Liver (tissue), 9 donors: Measurements from ENCODE around the gene JAG1. TPM values are rescaled to one million over a fixed set of nuclear protein-coding genes. Genes with fewer than 3 reads are reported as not detected.

Source experiments
- DNase-seq: peaks from one replicate; pipeline ENCODE4 v3.0.0-alpha.2; 2017; ENCODE audit warnings: low spot score
- H3K27ac ChIP-seq, 2 donors: one replicate each; pipeline ENCODE4 v1.7.0; 2013; ENCODE audit warnings: inconsistent platforms in 2 of 2, low read length in 2 of 2, control low read depth in 1 of 2, low read depth in 1 of 2, mild to moderate bottlenecking in 1 of 2
- H3K27me3 ChIP-seq, 4 donors: one replicate each; pipeline versions ENCODE4 v1.6.1 to v1.7.0; 2013; ENCODE audit warnings: low read length in 3 of 4, inconsistent platforms in 1 of 4, mild to moderate bottlenecking in 1 of 4, moderate library complexity in 1 of 4; ENCODE audit not compliant: control insufficient read depth in 4 of 4, insufficient read depth in 4 of 4
- H3K36me3 ChIP-seq, 4 donors: one replicate each; pipeline versions ENCODE4 v1.6.1 to v1.7.0; 2013; ENCODE audit warnings: low read length in 3 of 4, mild to moderate bottlenecking in 3 of 4, low read depth in 1 of 4, moderate library complexity in 1 of 4; ENCODE audit not compliant: control insufficient read depth in 4 of 4, insufficient read depth in 3 of 4
- H3K4me1 ChIP-seq, 4 donors: one replicate each; pipeline versions ENCODE4 v1.6.1 to v1.7.0; 2013; ENCODE audit warnings: low read length in 3 of 4, mild to moderate bottlenecking in 3 of 4, moderate library complexity in 1 of 4; ENCODE audit not compliant: control insufficient read depth in 4 of 4, insufficient read depth in 4 of 4
- H3K4me3 ChIP-seq, 3 donors: one replicate each; pipeline versions ENCODE4 v1.6.1 to v1.7.0; 2013; ENCODE audit warnings: low read length in 3 of 3, control low read depth in 1 of 3, low read depth in 1 of 3, mild to moderate bottlenecking in 1 of 3
- H3K9ac ChIP-seq, 2 donors: one replicate each; pipeline ENCODE4 v1.7.0; 2013; ENCODE audit warnings: low read length in 2 of 2, mild to moderate bottlenecking in 2 of 2, moderate library complexity in 2 of 2, control low read depth in 1 of 2, low read depth in 1 of 2
- H3K9me3 ChIP-seq, 4 donors: one replicate each; pipeline versions ENCODE4 v1.6.1 to v1.7.0; 2013; ENCODE audit warnings: low read length in 3 of 4; ENCODE audit not compliant: control insufficient read depth in 4 of 4
- CTCF ChIP-seq: fragments of 150-350 bp; IDR thresholded peaks from 2 replicates; pipeline ENCODE4 v1.5.1; 2017; ENCODE audit warnings: improper control_type of control experiment, low read depth, low read length; ENCODE audit not compliant: missing input control
- EGR1 ChIP-seq, 2 donors: IDR thresholded peaks; 2 replicates each; pipeline ENCODE4 v1.6.1; 2016 to 2018; ENCODE audit warnings: antibody characterized with exemption in 2 of 2, low read depth in 2 of 2
- FOXA1 ChIP-seq: IDR thresholded peaks from 2 replicates; pipeline ENCODE4 v1.6.1; 2016; ENCODE audit warnings: antibody characterized with exemption
- FOXA2 ChIP-seq: IDR thresholded peaks from 2 replicates; pipeline ENCODE4 v1.6.1; 2016; ENCODE audit warnings: antibody characterized with exemption
- GABPA ChIP-seq, 2 donors: IDR thresholded peaks in 1 of 2; conservative IDR thresholded peaks in 1 of 2; 2 replicates each; pipeline ENCODE4 v1.6.1; 2016; ENCODE audit warnings: antibody characterized with exemption in 2 of 2, mild to moderate bottlenecking in 1 of 2, moderate library complexity in 1 of 2
- HNF4A ChIP-seq, 2 donors: conservative IDR thresholded peaks; 2 replicates each; pipeline ENCODE4 v1.6.1; 2016; ENCODE audit warnings: antibody characterized with exemption in 2 of 2, mild to moderate bottlenecking in 2 of 2
- HNF4G ChIP-seq: IDR thresholded peaks from 2 replicates; pipeline ENCODE4 v1.6.1; 2016; ENCODE audit warnings: antibody characterized with exemption
- MAX ChIP-seq: IDR thresholded peaks from 2 replicates; pipeline ENCODE4 v1.6.1; 2016; ENCODE audit warnings: antibody characterized with exemption
- NR2F2 ChIP-seq: IDR thresholded peaks from 2 replicates; pipeline ENCODE4 v1.6.1; 2016; ENCODE audit warnings: antibody characterized with exemption
- RAD21 ChIP-seq, 2 donors: IDR thresholded peaks; 2 replicates each; pipeline ENCODE4 v1.6.1; 2016; ENCODE audit warnings: antibody characterized with exemption in 2 of 2, mild to moderate bottlenecking in 2 of 2
- REST ChIP-seq: IDR thresholded peaks from 2 replicates; pipeline ENCODE4 v1.6.1; 2016; ENCODE audit warnings: antibody characterized with exemption, mild to moderate bottlenecking
- RXRA ChIP-seq, 2 donors: IDR thresholded peaks; 2 replicates each; pipeline ENCODE4 v1.6.1; 2017 to 2018; ENCODE audit warnings: antibody characterized with exemption in 2 of 2, mild to moderate bottlenecking in 1 of 2
- SP1 ChIP-seq: IDR thresholded peaks from 2 replicates; pipeline ENCODE4 v1.6.1; 2018; ENCODE audit warnings: antibody characterized with exemption, mild to moderate bottlenecking
- TAF1 ChIP-seq: conservative IDR thresholded peaks from 2 replicates; pipeline ENCODE4 v1.6.1; 2016; ENCODE audit warnings: antibody characterized with exemption, mild to moderate bottlenecking
- YY1 ChIP-seq: IDR thresholded peaks from 2 replicates; pipeline ENCODE4 v1.6.1; 2016; ENCODE audit warnings: antibody characterized with exemption, mild to moderate bottlenecking
- ZBTB33 ChIP-seq: IDR thresholded peaks from 2 replicates; pipeline ENCODE4 v1.6.1; 2016; ENCODE audit warnings: antibody characterized with exemption
- WGBS: extraction: QIAGEN DNeasy Blood & Tissue Kit; methylation state at CpG from one replicate; pipeline ENCODE4 v1.1.7; 2013; 5-methylcytosine and 5-hydroxymethylcytosine counted together
- polyA plus RNA-seq, 2 donors: library from polyadenylated mRNA; stranded (reverse) in 1 of 2; unstranded in 1 of 2; fragments of 200-250 nt in 1 of 2; fragments of >200 nt in 1 of 2; fragmentation: Nextera tagmentation in 1 of 2; extraction: Ambion mirVana in 1 of 2; gene quantifications; one replicate each; pipeline versions ENCODE4 v1.2.1 to v1.2.3, GENCODE V29; 2013 to 2015
- total RNA-seq, 2 donors: library from RNA; depleted of rRNA; stranded (reverse); fragments of >200 nt; gene quantifications; one replicate each; pipeline ENCODE4 v1.2.3, GENCODE V29; 2014
- donor health status: healthy.
- donor health status: healthy.
- donor health status: healthy.
- donor health status: healthy.
- donor health status: healthy.

The JAG1 gene
- total and polyA plus RNA-seq, 4 donors: 1.8 to 16.6 (median 4.6) TPM

- no peak for TF ChIP-seq CTCF
Observed at GRCh38 chr20:10713161-10713560, 39.4 kb upstream of the JAG1 start (continued).

GRCh38 chr20:10711903-10712451 lies 38.2 kb upstream of the JAG1 start:
- 49% methylated on average over 5 of the region's 5 CpGs for WGBS
- H3K27me3 ChIP-seq: no peaks in the 10 kb centered on the region
- TF ChIP-seq HNF4G (no peak), ZBTB33 (no peak), REST (no peak), TAF1 (no peak), NR2F2 (no peak), RAD21 (IDR thresholded peaks at IDR 0.05) (no peak), EGR1 (IDR thresholded peaks at IDR 0.05; ENCODE audit: low read depth in 2 of 2) (no peak), YY1 (no peak), FOXA1 (no peak), GABPA (IDR thresholded peaks at IDR 0.05 in 1 of 2, conservative IDR thresholded peaks at IDR 0.05 in 1 of 2) (no peak), RXRA (IDR thresholded peaks at IDR 0.05) (no peak), CTCF (no peak), FOXA2 (no peak), SP1 (no peak), HNF4A (conservative IDR thresholded peaks at IDR 0.05) (no peak), MAX (no peak)
- H3K36me3 ChIP-seq: no peaks in the 10 kb centered on the region
- H3K9ac ChIP-seq: peak overlapping the region in 1 of 2 donors; percentile 91
- H3K9me3 ChIP-seq: no peaks in the 10 kb centered on the region
- no peak for DNase-seq
- H3K27ac ChIP-seq: peak overlapping the region; percentile 63 to 66
- H3K4me1 ChIP-seq: peaks cover 11 to 39% (median 34%) of the 10 kb centered on the region in 4 donors
- H3K4me3 ChIP-seq: peak overlapping the region; percentile 39 to 63 (median 43)
